GM12878 (cell line): Measurements from ENCODE around the gene ARHGAP21. TPM values are rescaled to one million over a fixed set of nuclear protein-coding genes. Genes with fewer than 3 reads are reported as not detected.

Experiments used
- ATAC-seq: fragments of 200-7000 bp; cut with Tn5 transposase; 3 replicates; pipeline ENCODE4 v1.9.1; 2020; ENCODE audit warnings: mild to moderate bottlenecking, moderate library complexity
- BruUV-seq: library from RNA; stranded (reverse); fragments of 400-500 nt; replicated peaks from 2 replicates; lab custom pipeline; 2021; lab: Mats Ljungman, UMichigan
- CTCF ChIA-PET: fragments of 300-600 bp; sonication (Branson Sonifier 250); formaldehyde crosslinking; extraction: SDS; loops from one replicate; lab custom pipeline; 2021; ENCODE audit warnings: inconsistent platforms; lab: Yijun Ruan, JAX
- POLR2A ChIA-PET: fragments of 350-600 bp; formaldehyde crosslinking; extraction: SDS; loops from one replicate; lab custom pipeline; 2021; ENCODE audit warnings: inconsistent platforms; lab: Charles Lee
- RAD21 ChIA-PET: fragments of 300-600 bp; sonication (Branson Sonifier 250); formaldehyde crosslinking; loops from one replicate; lab custom pipeline; 2023; ENCODE audit warnings: antibody characterized with exemption; ENCODE audit not compliant: unreplicated experiment; lab: Charles Lee
- SMC1A ChIA-PET: fragments of 300-600 bp; sonication (Branson Sonifier 250); formaldehyde crosslinking; loops from one replicate; lab custom pipeline; 2023; ENCODE audit not compliant: unreplicated experiment, uncharacterized antibody; lab: Charles Lee
- DNase-seq: peaks from one replicate; pipeline ENCODE4 v3.0.0-alpha.2; 2011; ENCODE audit warnings: low read depth, low spot score
- FAIRE-seq: peaks from 3 replicates; lab custom pipeline; 2011; peaks lifted over from hg19 to GRCh38; lab: Jason Lieb, UNC
- H2AFZ ChIP-seq: 2 replicates; pipeline ENCODE4 v1.6.0; 2011; ENCODE audit warnings: low read depth, low read length, control low read depth; ENCODE audit not compliant: control insufficient read depth
- H3K27ac ChIP-seq: 2 replicates; pipeline ENCODE4 v1.5.1; 2011; ENCODE audit warnings: control low read depth; ENCODE audit not compliant: control insufficient read depth, insufficient read depth
- H3K27me3 ChIP-seq, 2 experiments: replicated peaks in 1 of 2; 2 replicates each; pipeline versions ENCODE4 v1.6.0 to v1.6.1; 2011; ENCODE audit warnings: low read length in 1 of 2; ENCODE audit not compliant: control insufficient read depth in 2 of 2, insufficient read depth in 2 of 2
- H3K36me3 ChIP-seq, 2 experiments: 2 replicates each; pipeline ENCODE4 v1.5.1; 2011; ENCODE audit warnings: low read length in 1 of 2; ENCODE audit not compliant: control insufficient read depth in 2 of 2, insufficient read depth in 2 of 2
- H3K4me1 ChIP-seq: 2 replicates; pipeline ENCODE4 v1.6.1; 2011; ENCODE audit warnings: mild to moderate bottlenecking, low read length, moderate library complexity, mixed read lengths; ENCODE audit not compliant: control insufficient read depth, insufficient read depth
- H3K4me2 ChIP-seq: 2 replicates; pipeline ENCODE4 v1.6.0; 2011; ENCODE audit warnings: control low read depth; ENCODE audit not compliant: control insufficient read depth, insufficient read depth
- H3K4me3 ChIP-seq: fragments of 200-600 bp; sonication (generic); 2 replicates; pipeline ENCODE4 v1.5.1; 2016
- H3K79me2 ChIP-seq: 2 replicates; pipeline ENCODE4 v1.6.0; 2011; ENCODE audit warnings: low read length; ENCODE audit not compliant: control insufficient read depth, insufficient read depth
- H3K9ac ChIP-seq: 2 replicates; pipeline ENCODE4 v1.8.0; 2011; ENCODE audit warnings: low read length, control low read depth, mixed read lengths; ENCODE audit not compliant: control insufficient read depth, insufficient read depth
- H3K9me3 ChIP-seq: replicated peaks from 3 replicates; pipeline ENCODE4 v1.5.1; 2011; ENCODE audit warnings: mild to moderate bottlenecking, low read length; ENCODE audit not compliant: control insufficient read depth, insufficient read depth
- H4K20me1 ChIP-seq: 2 replicates; pipeline ENCODE4 v1.6.0; 2011; ENCODE audit not compliant: control insufficient read depth, insufficient read depth
- BMI1 ChIP-seq: fragments of 450-650 bp; IDR thresholded peaks from 2 replicates; pipeline ENCODE4 v1.6.1; 2016; ENCODE audit warnings: mild to moderate bottlenecking, moderate library complexity, borderline replicate concordance
- FOXK2 ChIP-seq: fragments of 450-650 bp; IDR thresholded peaks from 2 replicates; pipeline ENCODE4 v1.6.1; 2017; ENCODE audit warnings: mild to moderate bottlenecking, moderate library complexity
- HDAC6 ChIP-seq: fragments of 200-600 bp; sonication (generic); IDR thresholded peaks from one replicate; pipeline ENCODE4 v1.8.0; 2017; ENCODE audit warnings: antibody characterized with exemption; ENCODE audit not compliant: unreplicated experiment
- REST ChIP-seq: IDR thresholded peaks from 2 replicates; pipeline ENCODE4 v1.6.1; 2012; ENCODE audit warnings: mild to moderate bottlenecking, low read depth, low read length
- SMAD5 ChIP-seq: IDR thresholded peaks from 2 replicates; pipeline ENCODE4 v1.6.1; 2016; ENCODE audit warnings: antibody characterized with exemption, low read depth
- TCF12 ChIP-seq: IDR thresholded peaks from 2 replicates; pipeline ENCODE4 v1.6.1; 2011; ENCODE audit warnings: low read depth, mild to moderate bottlenecking, low read length
- WGBS: methylation state at CpG from one replicate; pipeline ENCODE4 v1.1.6; 2016; ENCODE audit warnings: low lambda C conversion rate; ENCODE audit not compliant: insufficient replicate concordance, insufficient coverage; ENCODE audit errors: missing lambda C conversion rate; 5-methylcytosine and 5-hydroxymethylcytosine counted together
- in situ Hi-C: fragments of 300-500 bp; cut with MboI; formaldehyde crosslinking; loops from 9 replicates; pipeline ENCODE4 v1.14.3; 2018; ENCODE audit warnings: mixed read lengths
- intact Hi-C: fragments of 100-400 bp; cut with micrococcal nuclease; formaldehyde crosslinking; loops from one replicate; pipeline ENCODE4 v1.14.2; 2022; ENCODE audit not compliant: unreplicated experiment
- polyA plus RNA-seq, 11 experiments: library from polyadenylated mRNA; depleted of rRNA in 4 of 11; unstranded in 6 of 11; stranded (reverse) in 5 of 11; fragments of >200 nt; fragmentation: Nextera tagmentation in 4 of 11; fragmentation: Illumina TruSeq in 1 of 11; extraction: Ambion mirVana in 4 of 11; extraction: Trizol in 1 of 11; gene quantifications; 1 replicate in 1 of 11; 2 replicates in 10 of 11; pipeline versions ENCODE4 v1.2.1 to v1.2.3, GENCODE V29; 2011 to 2016; ENCODE audit warnings: inconsistent platforms in 2 of 11, missing spikeins in 2 of 11, low read depth in 1 of 11
- total RNA-seq, 4 experiments: library from RNA; depleted of rRNA in 3 of 4; stranded (reverse); fragments of >200 nt in 3 of 4; fragmentation: Illumina TruSeq in 1 of 4; extraction: Trizol in 1 of 4; gene quantifications; 2 replicates each; pipeline versions ENCODE4 v1.2.1 to v1.2.3, GENCODE V29; 2013 to 2021
- TF ChIP-seq, protein P1 (sequence below): fragments of 450-650 bp; IDR thresholded peaks from 2 replicates; pipeline ENCODE4 v1.6.1; 2017; ENCODE audit warnings: mild to moderate bottlenecking
- TF ChIP-seq, protein P2 (sequence below): fragments of 450-650 bp; conservative IDR thresholded peaks from 2 replicates; pipeline ENCODE4 v1.6.1; 2017; ENCODE audit warnings: mild to moderate bottlenecking, moderate library complexity
- TF ChIP-seq, protein P3 (sequence below): IDR thresholded peaks from 2 replicates; pipeline ENCODE4 v1.6.1; 2012; ENCODE audit warnings: low read depth, low read length, improper control_type of control experiment
- TF ChIP-seq, protein P4 (sequence below): fragments of 150-350 bp; IDR thresholded peaks from 2 replicates; pipeline ENCODE4 v1.6.1; 2016; ENCODE audit warnings: low read depth, low read length

ARHGAP21 gene
- total and polyA plus RNA-seq, 10 of the 15 experiments (the other 5 are each of a cell fraction or from before 2014, with no cell fraction given): 11.7 to 103 (median 37.6) TPM

DNA sequence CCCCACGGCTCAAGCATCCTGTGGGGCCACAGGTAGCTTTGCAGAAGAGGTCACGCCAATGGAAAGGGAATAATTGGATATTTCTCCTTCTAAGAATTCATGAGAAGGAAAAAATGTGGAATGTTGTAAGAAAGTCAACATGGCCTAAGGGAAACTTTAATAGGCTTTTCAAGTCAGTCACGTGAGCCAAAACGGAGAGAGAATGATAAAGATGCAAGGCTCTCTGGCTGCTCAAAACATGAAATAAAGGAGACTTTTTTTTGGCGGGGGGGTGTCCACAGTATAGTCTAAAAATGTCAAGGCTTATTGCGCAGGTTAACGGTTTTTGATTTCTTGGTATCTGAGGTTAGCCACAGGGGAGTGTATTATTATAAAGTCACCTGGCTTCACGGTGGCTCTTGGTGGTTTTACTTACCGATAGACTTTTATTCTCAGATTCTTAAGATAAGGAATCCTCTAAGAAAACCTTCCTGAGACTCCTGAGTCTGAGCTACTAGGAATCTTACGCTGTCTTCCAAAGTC, 148.1 kb downstream of the ARHGAP21 start (continued):
- TF ChIP-seq REST: no peak

DNA sequence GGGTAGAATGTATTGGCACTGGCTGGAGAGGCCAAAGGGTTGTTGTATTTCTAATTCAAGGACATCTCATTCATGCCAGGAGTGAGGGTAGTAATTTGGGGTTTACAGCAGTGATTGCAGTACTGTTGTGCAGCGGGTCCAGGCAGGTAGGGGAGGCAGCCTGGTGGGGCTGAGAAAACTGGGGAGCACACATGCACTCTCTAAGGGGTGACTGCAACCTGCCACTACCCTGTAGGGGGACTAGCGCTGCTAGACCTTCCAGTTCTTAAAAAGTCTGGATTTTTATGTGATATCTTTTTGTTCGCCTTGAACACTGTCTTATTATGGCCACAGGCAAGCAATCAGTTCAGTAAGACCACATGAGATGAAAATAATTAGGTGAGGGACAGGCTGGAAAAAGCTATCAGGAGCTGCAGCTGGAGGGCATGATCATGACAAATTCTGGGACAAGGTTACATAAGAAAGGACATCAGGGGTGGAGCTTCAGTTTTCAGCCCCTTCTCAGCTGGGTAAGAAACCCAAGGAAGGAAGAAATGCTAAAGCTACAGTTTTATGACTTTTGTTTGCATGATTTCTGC, 149.0 kb downstream of the ARHGAP21 start:
- no TSS peak for BruUV-seq
- ChIA-PET POLR2A (no interaction called here), SMC1A (interaction anchor here (0.9 kb wide), 1 partner anchor 19 kb away, joined by 3 read pairs; no protein-coding TSS in a partner anchor), CTCF (interaction anchor here (1.2 kb wide), 1 partner anchor 18 kb away, joined by 4 read pairs; no protein-coding TSS in a partner anchor), RAD21 (interaction anchor here (1.3 to 1.8 kb wide), 2 partner anchors 17 to 580 kb away, joined by 3 to 4 read pairs; no protein-coding TSS in a partner anchor)
- Histone ChIP-seq H3K36me3 (no peaks in the 10 kb centered on the region), H2AFZ (no peak overlapping the region), H3K9ac (no peak overlapping the region), H3K4me3 (no peak overlapping the region), H4K20me1 (no peaks in the 10 kb centered on the region), H3K27ac (no peak overlapping the region), H3K79me2 (no peaks in the 10 kb centered on the region), H3K9me3 (no peaks in the 10 kb centered on the region), H3K27me3 (no peaks in the 10 kb centered on the region), H3K4me1 (no peaks in the 10 kb centered on the region), H3K4me2 (no peak overlapping the region)
- DNase-seq (no peak), ATAC-seq (peak; percentile 53), FAIRE-seq (no peak)
- 87% methylated on average over 3 of the region's 3 CpGs for WGBS
- intact Hi-C loops: no loop called here
- in situ Hi-C loops: no loop called here
- TF ChIP-seq, protein P1, sequence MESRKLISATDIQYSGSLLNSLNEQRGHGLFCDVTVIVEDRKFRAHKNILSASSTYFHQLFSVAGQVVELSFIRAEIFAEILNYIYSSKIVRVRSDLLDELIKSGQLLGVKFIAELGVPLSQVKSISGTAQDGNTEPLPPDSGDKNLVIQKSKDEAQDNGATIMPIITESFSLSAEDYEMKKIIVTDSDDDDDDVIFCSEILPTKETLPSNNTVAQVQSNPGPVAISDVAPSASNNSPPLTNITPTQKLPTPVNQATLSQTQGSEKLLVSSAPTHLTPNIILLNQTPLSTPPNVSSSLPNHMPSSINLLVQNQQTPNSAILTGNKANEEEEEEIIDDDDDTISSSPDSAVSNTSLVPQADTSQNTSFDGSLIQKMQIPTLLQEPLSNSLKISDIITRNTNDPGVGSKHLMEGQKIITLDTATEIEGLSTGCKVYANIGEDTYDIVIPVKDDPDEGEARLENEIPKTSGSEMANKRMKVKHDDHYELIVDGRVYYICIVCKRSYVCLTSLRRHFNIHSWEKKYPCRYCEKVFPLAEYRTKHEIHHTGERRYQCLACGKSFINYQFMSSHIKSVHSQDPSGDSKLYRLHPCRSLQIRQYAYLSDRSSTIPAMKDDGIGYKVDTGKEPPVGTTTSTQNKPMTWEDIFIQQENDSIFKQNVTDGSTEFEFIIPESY: no peak
- TF ChIP-seq, protein P2, sequence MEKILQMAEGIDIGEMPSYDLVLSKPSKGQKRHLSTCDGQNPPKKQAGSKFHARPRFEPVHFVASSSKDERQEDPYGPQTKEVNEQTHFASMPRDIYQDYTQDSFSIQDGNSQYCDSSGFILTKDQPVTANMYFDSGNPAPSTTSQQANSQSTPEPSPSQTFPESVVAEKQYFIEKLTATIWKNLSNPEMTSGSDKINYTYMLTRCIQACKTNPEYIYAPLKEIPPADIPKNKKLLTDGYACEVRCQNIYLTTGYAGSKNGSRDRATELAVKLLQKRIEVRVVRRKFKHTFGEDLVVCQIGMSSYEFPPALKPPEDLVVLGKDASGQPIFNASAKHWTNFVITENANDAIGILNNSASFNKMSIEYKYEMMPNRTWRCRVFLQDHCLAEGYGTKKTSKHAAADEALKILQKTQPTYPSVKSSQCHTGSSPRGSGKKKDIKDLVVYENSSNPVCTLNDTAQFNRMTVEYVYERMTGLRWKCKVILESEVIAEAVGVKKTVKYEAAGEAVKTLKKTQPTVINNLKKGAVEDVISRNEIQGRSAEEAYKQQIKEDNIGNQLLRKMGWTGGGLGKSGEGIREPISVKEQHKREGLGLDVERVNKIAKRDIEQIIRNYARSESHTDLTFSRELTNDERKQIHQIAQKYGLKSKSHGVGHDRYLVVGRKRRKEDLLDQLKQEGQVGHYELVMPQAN: no peak
- TF ChIP-seq BMI1 (no peak), HDAC6 (no peak), FOXK2 (no peak), TCF12 (no peak), SMAD5 (no peak)
- TF ChIP-seq, protein P3, sequence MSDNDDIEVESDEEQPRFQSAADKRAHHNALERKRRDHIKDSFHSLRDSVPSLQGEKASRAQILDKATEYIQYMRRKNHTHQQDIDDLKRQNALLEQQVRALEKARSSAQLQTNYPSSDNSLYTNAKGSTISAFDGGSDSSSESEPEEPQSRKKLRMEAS: no peak
- TF ChIP-seq, protein P4, sequence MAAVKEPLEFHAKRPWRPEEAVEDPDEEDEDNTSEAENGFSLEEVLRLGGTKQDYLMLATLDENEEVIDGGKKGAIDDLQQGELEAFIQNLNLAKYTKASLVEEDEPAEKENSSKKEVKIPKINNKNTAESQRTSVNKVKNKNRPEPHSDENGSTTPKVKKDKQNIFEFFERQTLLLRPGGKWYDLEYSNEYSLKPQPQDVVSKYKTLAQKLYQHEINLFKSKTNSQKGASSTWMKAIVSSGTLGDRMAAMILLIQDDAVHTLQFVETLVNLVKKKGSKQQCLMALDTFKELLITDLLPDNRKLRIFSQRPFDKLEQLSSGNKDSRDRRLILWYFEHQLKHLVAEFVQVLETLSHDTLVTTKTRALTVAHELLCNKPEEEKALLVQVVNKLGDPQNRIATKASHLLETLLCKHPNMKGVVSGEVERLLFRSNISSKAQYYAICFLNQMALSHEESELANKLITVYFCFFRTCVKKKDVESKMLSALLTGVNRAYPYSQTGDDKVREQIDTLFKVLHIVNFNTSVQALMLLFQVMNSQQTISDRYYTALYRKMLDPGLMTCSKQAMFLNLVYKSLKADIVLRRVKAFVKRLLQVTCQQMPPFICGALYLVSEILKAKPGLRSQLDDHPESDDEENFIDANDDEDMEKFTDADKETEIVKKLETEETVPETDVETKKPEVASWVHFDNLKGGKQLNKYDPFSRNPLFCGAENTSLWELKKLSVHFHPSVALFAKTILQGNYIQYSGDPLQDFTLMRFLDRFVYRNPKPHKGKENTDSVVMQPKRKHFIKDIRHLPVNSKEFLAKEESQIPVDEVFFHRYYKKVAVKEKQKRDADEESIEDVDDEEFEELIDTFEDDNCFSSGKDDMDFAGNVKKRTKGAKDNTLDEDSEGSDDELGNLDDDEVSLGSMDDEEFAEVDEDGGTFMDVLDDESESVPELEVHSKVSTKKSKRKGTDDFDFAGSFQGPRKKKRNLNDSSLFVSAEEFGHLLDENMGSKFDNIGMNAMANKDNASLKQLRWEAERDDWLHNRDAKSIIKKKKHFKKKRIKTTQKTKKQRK: no peak
